ENCODE data around the gene RANBP10.

Gene RANBP10

GRCh38 chr16:67673712-67674580 lies 132.4 kb downstream of the RANBP10 start:
- H3K4me3 ChIP-seq (ENCODE audit: low read depth, low read length) = no peak overlapping the region
- no peak for TF ChIP-seq CTCF (IDR thresholded peaks at IDR 0.05; ENCODE audit: borderline replicate concordance, insufficient read depth, low read depth, low read length)
